HG03558 (cell line): Measurements from ENCODE around the gene EEF1AKMT3.
A peak's percentile ranks its signal among the peaks of the same experiment; 100 is the strongest.

Experiments used
- ATAC-seq: cut with Tn5 transposase; IDR thresholded peaks from one replicate; pipeline ENCODE4 v1.9.1; 2021; ENCODE audit warnings: moderate number of reproducible peaks; ENCODE audit not compliant: unreplicated experiment; ENCODE audit errors: extremely low read depth

Gene EEF1AKMT3

DNA sequence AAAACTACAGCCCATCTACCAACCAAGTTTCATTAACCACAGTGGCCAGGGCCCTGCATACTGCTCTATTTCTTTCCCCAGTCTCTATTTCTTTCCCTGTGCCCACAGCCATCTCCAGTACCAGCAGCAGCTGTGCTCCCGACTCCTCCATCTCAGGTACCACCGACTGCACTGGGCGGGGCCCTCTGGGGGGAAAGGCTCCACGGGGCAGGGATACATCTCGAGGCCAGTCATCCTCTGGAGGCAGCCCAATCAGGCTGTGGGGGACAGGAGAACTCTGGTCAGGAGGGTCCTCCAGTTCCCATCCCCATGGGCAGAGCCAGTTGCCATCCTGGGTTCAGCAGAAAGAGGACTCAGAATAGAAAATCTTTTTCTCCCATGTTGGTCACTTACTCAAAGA lies 23.4 kb upstream of the EEF1AKMT3 start:
- no peak for ATAC-seq

DNA sequence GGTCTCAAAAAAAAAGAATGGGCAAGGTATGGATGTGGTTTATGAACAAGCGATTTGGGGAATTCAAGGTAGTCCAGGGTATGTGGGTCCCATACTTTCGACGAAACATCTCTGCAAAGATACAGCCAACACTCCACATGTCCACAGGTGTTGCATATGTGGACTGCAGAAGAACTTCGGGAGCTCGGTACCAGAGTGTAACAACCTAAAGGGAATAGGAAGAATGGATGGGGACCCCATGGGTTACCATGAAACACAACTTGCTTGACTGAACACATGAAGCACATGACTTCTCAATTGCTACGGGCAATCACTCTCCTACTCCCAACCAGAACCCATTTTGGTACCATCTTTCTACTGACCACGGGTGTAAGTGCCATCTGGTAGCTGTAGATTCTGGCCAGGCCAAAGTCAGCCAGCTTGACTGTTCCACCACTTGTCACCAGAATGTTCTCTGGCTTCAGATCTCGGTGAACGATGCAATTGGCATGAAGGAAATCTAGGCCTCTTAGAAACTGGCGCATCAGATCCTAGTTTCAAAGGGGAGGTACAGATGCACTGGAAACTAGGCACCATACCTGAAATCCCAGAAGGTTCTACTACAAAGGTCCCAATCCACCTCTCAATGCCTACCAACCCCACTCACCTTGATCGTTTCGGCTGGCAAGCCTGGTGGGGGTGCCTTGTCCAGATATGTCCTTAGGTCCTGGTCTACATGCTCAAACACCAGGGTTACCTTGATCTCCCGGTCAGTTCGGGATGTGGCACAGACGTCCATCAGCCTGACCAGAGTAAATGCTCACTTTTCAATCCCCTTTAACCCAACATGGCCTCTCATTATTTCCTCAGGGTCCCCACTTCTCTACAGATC lies 21.6 kb upstream of the EEF1AKMT3 start:
- no peak for ATAC-seq

DNA sequence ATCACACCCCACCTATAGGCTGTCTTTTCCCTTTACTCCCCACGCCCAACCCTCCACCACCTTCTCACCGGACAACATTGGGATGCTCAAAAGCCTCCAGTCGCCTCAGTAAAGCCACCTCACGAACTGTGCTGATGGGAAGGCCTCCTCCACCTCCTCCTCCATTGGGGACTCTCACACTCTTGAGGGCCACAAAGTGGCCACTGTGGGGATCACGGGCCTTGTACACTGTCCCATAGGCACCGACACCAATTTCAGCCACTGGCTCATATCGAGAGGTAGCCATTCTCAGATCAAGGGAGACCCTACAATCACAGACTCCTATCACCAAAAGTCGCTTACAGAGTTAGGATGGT lies 21.0 kb upstream of the EEF1AKMT3 start:
- ATAC-seq, result no peak

DNA sequence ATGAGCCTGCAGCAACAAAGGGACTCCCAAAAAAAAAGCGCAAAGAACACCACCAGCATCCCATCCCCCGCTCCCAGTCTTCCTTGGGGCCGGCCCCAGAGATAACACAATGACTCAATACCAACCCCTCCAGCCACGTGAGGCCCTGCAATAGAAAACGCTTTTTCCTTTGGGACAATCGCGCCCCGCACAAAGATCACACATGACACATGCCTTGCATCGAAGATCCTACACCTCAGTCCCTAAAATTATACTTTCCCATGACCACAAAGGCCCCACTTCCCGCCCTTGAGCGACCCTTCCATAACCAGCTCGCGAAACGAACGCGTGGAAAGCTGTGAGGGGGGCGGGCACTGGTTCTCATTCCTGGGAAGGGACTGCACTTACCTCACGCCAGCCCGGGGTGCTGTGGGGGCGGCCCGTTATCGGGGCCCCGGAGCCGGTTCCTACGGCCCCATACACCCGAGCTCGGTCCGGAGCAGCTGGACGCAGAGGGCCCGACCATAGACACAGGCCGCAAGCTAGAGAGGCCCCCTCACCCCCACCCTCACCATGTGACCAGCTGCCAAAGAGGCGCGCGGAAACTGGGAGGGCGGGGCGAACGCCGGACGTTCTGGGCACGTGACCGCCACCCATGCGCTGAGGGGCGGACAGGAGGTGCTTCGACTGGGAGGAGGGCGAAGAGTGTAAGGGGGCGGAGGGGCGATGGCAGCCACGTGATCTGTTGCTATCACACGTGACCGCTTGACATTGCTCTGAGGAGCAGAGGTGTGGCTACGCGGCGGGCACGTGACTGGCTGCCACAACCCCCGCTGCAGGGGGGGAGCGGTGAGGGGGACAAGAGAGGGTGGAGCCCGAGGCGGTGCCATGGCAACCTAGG lies 20.4 kb upstream of the EEF1AKMT3 start, which contains the start of gene CDK4:
Gene CDK4 (minus strand): TSS at position 523 of the 880 bp plus-strand sequence. CDS start 593 bp downstream, outside the sequence.
- ATAC-seq, result peak; percentile 48

DNA sequence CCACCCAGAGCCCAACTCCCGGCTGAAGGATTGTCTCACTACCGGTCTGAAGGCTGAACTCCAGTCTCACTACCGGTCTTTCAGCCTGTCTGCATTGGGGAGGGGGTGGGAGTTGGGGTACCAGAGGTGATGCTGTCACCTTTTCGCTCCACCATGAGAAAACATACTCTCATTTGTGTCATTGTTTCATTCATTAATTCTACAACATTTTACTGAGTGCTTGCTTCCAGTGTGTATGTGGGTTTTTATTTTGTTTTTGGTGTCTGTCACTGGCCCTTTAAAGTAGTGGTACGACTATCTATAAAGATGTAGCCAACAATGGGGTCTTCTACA lies 19.8 kb upstream of the EEF1AKMT3 start:
- ATAC-seq, result no peak

DNA sequence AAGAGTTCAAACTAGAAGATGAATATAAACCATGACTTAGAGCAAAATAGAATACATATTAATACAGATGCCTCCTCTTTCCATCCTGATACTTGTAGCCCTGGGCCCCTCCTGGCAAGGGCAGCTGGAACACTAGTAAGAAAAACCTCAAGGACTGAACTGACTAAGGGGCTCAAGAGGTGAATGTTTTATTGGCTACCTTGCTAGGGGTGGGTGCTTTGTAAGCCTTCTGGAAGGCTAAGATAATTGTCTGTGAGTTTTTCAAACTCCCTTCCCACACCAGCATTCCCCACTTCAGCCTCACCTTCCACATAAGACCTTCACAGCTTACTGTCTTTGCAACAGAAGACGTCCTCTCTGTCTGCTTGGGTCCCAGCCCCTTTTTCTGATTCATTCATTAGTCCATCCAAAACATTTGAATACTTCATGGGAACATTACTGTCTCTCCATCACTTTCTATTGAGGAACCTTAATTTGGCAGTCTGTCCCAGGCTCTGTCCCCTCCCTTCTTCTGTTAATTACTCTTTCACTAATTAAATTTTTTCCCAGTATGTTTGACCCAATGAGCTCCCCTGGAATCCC lies 18.6 kb upstream of the EEF1AKMT3 start:
- ATAC-seq, result no peak

DNA sequence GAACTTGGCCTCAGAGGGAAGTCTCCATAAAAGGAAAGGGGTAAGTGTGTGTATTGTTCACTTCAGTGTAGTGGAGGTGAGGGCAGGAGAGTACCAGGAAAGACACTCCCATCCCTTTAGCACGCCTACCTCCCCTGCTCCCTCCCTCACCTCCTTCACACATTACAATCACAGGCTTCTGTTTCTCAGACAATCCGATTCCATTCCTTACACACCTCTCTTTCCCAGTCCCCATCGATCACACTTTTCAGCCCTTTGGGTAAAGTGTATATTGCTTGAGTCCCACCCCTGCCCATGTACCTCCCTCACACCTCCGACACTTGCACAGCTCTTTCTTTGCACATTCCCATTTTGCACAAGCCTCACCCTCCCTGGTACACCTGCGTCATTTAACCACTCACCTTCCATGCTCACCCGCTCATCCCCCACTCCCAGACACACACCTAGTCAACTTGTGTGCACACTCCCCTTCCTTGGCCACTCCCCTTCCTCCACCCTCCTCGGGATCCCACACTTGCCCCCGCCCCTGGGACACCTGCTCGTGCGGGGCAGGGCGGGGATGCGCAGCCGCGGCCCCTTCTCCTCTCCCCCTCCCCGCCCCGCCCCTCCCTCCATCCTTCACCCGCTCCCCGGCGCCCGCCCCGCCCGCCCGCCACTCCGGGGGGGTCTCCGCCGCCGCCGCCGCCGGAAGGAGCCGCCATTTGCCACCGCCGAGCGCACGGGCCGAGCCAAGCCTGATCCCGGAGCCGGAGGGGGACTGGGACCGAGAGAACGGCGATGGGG lies 17.8 kb upstream of the EEF1AKMT3 start, which contains the start of gene MARCHF9:
Gene MARCHF9 (plus strand): TSS at position 693 of the 783 bp plus-strand sequence. CDS start 426 bp downstream, outside the sequence.
- ATAC-seq, result peak; percentile 17

DNA sequence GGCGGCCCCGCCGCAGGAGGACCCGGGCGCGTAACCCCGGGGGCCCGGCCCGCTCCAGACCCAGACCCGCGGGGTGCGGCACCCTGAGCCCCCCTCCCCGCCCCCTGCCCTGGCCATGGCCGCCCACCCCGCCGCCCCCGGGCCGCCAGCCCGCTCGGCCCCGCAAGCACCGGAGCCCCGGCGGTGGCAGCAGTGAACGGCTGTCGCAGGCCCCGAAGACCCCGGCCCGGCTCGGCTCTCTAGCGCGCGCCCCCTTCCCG lies 17.3 kb upstream of the EEF1AKMT3 start:
- no peak for ATAC-seq

DNA sequence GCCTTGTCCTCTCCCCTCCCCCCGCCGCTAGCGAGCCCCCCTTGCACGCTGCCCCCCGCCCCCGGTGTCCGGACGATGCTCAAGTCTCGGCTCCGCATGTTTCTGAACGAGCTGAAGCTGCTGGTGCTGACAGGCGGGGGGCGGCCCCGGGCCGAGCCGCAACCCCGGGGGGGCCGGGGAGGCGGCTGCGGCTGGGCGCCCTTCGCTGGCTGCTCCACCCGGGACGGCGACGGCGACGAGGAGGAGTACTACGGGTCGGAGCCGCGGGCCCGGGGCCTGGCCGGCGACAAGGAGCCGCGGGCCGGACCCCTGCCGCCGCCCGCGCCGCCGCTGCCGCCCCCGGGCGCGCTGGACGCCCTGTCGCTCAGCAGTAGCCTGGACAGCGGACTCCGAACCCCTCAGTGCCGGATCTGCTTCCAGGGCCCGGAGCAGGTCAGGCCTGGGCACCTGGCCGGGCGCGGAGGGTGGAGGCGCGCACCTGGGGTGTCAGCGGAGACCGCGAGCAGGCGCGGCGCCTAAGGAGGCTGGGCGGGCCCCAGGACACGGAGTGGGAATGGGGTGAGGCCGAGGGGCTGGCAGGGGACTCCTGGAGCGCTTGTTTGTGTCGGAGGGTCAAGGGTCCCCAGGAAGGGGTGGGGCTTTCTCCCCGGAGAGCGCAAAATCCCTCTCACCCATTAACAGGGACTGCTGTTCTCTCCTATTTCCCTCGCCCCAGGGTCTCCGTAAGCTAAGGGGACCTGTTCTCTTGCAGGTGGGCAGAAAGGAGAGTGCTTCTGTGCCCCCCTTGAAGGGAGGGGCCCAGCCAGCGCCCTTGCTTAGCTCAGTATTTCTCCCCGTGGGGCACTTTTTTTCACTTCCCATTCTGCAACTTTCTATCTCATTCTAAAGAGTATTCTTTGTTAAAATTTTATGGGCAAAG lies 16.7 kb upstream of the EEF1AKMT3 start:
- ATAC-seq, result no peak

DNA sequence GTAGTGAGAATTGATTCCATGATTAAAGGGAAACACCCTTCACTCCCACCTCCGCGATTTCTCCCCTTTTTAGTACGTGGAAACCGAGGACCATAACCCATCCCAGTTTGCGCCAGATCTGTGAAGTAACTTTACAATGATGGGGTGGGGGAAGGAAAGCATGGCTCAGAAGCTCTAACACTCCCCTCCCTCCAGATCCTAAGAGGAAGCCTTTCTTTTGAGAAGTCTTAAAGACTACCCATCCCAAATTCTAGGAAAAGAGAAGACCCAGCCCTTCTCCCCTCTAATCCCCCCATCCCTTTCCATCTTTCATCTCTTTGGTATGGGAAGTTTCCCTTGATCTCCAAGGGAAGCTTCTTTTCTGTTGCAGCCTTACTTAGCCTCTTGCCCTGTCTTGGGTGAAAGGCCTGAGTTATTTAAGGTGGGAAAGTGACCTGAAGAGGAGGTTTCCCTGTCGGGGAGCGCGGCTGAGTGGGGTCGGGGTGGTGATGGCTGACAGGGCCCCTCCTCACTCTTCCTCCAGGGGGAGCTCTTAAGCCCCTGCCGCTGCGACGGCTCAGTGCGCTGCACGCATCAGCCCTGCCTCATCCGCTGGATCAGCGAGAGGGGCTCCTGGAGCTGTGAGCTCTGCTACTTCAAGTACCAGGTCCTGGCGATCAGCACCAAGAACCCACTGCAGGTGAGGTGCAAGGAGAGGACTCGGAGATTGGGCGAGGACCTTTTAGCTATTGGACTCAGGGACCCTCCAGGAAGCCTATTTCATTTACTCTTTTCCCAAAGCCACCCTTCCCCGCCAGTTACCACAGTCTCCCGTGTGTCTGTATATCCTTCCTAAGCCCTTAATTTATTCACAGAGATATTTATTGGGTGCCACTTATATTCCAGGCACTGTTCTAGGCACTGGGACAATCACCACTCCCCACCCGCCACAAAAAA lies 15.7 kb upstream of the EEF1AKMT3 start:
- ATAC-seq, result no peak

DNA sequence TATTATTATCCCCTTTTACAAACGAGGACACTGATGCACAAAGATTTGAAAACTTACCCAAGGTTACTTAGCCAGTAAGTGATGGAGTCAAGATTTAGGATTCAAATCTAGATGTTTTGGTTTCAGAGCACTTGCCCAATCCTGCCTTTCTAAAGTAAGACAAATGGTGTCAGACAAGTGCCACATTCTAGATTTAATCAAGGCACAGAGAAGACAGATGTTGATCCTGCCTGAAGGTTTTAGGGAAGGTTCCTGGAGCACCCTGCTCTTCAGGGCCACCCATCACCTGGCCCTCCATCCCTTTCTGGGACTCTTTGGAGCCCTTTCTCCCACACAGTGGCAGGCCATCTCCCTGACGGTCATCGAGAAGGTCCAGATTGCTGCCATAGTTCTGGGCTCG lies 14.6 kb upstream of the EEF1AKMT3 start:
- ATAC-seq, result no peak

DNA sequence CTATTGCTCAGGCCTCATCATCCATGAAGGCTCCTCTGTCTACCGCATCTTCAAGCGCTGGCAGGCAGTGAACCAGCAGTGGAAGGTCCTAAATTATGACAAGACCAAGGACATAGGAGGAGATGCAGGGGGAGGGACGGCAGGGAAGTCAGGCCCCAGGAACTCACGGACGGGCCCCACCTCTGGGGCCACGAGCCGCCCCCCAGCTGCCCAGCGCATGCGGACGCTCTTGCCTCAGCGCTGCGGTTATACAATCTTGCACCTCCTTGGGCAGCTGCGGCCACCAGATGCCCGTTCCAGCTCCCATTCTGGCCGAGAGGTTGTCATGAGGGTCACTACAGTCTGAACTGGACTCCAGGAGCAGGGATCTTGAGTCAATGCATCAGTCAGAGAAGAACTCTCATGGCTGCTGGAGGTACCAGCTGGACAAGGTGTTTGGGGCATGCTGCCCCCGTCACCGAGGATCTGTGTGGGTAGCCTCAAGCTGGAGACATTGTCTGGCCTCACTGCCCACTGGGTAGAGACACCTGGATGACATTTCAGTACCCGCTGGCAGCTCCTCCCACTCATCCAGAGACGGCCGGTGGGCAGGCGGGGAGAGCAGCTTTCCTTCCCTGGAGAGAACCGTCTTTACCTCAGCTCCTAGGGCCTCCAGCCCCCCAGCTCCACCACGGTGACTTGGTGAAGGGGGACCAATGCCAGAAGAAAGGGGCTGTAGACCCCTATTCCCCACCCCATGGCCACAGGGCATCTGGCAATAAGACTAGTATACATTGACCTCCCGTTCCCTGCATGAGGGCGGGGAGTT lies 13.7 kb upstream of the EEF1AKMT3 start:
- ATAC-seq, result no peak

DNA sequence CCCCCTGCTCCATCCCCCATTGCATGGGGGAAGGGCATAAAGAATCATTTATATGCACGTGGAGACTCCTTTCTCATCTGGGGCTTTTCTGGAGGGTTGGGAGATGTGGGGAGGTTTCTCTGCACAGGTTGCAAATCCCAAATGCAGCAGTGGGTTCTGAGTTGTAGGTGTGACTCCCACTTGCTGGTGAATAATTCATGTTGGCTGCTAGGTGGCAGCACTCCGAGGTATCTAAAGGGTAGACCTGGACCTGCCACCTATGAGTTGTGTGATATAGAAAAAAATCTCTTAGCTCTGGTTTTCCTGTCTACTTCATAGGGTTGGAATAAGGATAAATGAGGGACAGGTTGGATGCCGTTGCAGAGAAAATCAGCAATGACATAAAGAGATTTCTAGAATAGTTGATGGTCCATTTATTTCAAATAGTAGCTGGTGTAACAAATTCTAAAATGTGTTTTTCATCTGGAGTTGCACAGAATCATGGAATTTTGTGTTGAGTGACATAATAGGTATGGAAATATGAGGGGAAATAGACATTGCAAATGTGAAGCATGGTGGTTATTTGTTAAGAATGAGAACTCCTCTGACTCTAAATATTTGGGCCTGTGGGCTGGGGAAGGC lies 12.9 kb upstream of the EEF1AKMT3 start:
- ATAC-seq, result no peak

DNA sequence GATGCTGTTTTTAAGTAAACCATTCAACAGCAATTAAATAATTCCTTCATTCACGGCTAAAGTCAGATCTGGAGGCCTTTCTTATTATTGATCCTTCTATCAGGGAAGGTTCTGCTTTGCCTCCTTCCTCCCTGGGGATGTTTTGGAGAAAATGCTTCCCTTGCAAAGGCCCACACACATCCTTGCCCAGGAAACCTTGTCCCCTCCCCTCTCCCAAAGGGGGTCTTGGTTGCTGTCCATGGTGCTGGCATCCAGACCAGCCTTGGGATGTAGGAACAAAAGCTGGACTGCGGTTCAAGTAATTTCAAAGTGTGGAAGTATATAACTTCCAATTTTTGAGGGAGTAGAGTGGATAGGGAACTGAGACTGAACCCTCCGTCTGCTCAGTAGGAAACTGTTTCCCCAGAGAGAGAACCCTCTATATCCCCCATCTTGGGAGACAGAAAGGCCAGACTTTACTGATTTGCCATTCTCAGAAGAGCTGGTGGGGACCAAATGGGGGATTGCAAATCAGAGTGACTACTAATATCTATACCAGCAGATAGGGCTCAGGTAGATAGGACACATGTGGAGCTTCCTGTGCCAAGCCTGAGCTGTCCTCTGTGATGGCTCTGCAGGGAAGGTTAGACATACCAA lies 11.9 kb upstream of the EEF1AKMT3 start:
- no peak for ATAC-seq

DNA sequence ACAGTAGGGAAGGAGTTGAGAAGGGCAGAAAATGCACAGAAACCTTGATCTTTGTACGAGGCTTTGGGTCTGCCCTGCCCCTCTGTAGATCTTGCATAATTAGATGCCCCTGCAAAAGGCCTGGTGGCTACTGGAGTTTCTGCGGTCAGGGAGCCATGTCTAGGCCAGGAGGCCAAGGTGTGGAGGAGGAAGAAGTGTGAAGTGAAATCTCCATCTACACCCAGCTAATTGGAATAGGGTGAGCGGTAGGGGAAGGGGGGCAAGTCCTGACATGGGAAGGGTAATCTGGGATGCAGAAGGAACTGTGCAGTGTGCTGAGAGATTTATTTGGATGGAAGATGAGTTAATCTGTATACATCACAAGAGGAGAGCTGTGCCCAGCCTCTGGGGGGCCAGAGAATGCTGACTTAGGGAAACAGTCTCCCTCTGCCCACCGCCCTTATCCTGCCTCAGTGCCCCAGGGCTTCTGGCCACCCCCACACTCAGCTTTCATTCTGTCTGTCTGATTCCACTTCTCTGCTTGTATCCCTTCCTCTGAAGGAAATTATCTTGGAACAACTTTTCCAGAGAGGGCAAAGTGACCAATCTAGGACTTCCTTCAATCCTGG lies 10.9 kb upstream of the EEF1AKMT3 start:
- no peak for ATAC-seq

DNA sequence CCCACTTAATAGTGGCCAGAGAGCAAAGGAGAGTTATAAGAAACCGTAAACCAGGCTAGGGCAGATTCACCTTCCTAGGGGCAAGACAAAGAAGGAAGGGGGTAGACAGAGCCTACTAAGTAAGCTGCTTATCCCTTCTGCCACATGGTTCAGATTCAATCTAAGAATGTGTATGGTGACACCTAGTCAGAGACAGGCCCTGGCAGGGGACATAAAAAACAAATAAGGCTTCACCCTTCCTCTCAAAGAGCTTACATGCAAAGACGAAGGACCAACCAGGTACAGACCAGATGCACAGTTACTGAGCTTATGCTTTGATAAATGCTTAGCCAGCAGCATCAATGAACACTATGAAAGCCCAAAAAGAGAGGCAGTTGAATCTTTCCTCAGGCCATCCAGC lies 10.0 kb upstream of the EEF1AKMT3 start:
- ATAC-seq, result no peak
